Stimulated activated CD4-positive, alpha-beta T cell treated with anti-CD3 and anti-CD28 coated beads, TNF-alpha, amount 100 ng/mL, for 4 hours (primary cell): ENCODE results near the gene MT1H.
"Not testable (repeated sequence)": the region's sequence is repeated elsewhere in the genome, so short reads cannot be mapped to it uniquely, and the experiment has no call there.

ENCODE experiments used
- DNase-seq, 3 experiments: peaks; one replicate each; pipeline ENCODE4 v3.0.0-alpha.2; 2020; ENCODE audit warnings: low read depth in 3 of 3

The MT1H gene

DNA sequence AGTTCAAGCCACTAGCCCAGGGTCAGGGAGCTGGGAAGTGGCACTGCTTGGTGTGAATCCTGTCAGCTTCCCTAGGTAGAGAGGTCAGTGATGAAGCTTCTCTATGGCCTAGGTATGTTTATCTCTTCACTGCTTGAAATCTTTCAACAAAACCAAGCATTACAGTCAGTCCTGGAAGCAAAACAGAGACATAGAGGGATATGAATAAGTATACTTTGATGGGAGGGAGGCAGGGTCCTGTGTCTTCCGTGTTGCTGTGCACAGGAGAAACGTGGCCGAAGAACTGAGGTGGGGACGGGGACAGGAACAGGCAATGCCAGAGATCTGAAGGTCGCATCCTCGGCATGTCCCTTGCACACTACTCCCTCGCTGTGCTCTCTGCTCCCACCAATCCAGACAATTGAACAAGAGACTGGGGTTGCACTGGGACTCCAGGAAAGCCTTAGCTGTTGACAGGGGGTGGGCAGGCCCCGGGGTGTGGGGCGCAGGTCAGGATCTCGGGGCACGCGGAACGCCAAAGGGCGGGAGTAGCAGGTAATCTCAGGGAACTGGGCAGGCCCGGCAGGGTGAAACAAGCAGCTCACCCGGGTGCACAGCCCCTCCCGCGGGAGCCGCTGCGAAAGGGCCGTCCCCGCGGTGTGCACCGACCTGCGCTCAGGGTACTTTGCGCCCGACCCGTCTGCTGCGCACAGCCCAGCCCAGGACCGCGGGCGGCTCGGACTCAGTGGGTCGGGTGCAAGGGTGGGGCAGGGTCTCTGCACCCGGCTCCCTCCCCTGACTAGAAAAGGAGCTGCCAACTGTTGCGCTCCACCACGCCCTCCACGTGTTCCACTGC lies at the start of gene MT1H:
TSS of gene MT1H (plus strand) at position 810 of the 835 bp plus-strand sequence. CDS start 71 bp downstream, outside the sequence.
- no peak for DNase-seq

DNA sequence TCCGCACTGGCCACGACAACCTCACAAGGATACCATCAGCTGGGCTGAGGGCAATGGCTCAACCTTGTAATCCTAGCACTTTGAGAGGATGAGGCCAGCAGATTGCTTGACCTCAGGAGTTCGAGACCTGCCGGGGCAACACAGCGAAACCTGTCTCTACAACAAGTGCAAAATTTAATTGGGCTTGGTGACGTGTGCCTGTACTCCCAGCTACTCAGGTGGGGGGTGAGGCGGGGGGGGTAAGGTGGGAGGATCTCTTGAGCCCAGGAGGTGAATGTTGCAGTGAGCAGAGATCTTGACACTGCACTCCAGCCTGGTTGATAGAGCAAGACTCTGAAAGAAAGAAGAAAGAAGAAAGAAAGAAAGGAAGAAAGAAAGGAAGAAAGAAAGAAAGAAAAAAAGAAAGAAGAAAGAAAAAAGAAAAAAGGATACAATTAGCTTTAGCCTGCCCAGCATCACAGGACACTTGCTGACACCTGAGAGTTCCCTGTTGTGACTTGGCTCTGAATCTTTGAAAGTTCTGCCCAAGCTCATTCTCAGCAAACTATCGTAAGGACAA lies 49.2 kb upstream of the MT1H start:
- no peak for DNase-seq

- DNase-seq, result not testable (repeated sequence)
Observed at GRCh38 chr16:56621665-56622445, 47.8 kb upstream of the MT1H start.

- DNase-seq, result not testable (repeated sequence)
Observed at GRCh38 chr16:56623184-56623583, 46.4 kb upstream of the MT1H start.

DNA sequence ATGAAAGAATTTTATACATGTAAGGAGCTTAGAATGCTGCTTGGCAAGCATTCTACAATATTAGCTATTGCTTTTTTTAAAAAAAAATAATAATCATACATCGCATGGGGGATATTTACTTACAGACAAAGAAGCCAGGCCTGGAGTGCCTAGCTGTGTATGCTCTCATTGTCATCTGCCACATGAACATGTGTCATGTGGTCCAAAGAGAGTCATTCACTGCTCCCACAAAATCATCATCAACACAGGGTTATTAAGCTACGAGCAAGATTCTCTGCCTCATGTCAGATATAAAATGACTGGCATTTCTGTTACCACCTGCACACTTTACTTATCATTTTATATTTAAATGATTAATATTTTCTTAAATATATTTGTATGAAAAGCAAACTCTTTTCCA lies 46.0 kb upstream of the MT1H start:
- no peak for DNase-seq

DNA sequence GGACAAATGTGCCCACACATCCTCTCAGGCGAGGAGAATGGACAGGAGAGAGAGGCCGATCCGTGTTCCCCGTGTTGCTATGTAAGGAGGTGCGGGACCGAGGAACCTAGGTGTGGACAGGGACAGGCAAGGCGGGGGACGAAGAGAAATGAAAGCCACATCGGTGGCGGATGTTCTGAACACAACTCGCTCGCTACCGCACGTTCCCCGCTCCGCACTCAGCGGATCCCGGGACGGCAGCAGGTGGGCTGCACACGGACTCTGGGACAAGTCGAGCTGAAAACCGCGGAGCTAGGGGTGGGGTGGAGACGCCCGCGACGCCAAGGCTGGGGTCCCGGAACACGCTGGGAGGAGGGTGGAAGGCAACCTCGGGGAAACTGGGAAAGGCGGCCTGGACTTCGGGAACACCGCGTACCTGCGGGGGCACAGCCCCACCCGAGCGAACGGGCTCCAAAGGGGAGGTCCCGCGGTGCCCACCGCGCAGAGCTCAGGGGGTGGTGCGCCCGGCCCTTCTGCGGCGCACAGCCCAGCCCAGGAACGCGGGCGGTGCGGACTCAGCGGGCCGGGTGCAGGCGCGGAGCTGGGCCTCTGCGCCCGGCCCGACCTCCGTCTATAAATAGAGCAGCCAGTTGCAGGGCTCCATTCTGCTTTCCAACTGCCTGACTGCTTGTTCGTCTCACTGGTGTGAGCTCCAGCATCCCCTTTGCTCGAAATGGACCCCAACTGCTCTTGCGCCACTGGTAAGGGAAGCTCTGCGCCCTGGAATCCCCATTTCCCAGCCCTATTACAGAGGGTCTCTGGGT lies 44.3 kb upstream of the MT1H start, which contains the start of gene MT1E:
TSS of gene MT1E (plus strand) at position 642 of the 803 bp plus-strand sequence. CDS start at position 713, 71 bp downstream.
- no peak for DNase-seq

GRCh38 chr16:56625943-56626654 lies 43.5 kb upstream of the MT1H start:
- no peak for DNase-seq

GRCh38 chr16:56626685-56627084 lies 42.9 kb upstream of the MT1H start:
- DNase-seq, result no peak

DNA sequence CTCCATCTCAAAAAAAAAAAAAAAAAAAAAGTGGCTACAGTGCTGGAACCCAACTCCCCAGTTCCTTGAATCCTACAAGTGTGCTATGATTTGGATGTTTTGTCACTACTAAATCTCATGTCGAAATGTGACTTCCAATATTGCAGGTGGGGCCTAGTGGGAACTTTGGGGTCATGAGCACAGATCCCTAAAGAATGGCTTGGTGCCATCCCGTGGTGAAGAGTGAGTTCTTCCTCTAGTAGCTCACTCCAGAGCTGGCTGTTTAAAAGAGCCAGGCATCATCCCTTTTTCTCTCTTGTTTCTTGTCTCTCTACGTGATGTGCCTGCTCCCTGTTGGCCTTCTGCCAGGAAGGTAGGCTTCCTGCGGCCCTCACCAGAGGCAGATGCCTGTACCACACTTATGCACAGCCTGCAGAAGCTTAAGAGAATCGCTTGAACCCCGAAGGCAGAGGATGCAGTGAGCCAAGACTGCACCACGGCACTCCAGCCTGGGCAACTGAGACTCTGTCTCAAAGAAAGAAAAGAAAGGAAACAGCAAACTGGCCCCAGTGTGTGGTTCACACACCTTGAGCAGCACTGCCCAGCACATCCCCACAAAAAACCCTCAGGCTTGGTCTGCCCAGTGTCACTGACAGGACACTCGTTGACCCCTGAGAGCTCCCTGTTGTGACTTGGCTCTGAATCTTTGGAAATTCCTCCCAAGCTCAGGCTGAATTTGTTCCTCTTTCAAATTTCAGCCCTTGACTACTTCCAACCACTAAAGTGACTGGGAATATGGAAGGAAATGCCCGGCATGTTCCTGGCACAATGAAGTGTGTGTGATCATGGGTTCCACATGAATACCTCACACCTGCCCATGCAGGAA lies 40.9 kb upstream of the MT1H start:
- no peak for DNase-seq

DNA sequence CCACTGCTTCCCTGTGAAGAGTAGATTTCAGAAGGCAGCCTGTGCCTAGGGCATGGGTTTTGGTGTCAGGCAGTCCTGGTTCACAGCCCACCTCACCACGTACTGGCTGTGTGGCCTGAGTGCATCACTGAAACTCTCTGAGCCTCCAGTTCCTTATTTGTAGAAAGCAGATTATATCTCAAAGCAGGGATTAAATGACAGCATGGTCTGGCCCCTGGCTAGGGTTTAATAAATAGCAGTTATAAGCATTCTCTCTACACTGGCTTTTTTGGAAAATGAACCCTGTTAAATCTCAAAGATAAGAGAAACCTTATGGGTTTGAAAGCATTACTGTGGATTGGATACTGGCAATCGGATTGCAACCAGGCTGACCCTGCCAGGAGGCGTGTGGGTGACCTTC lies 40.1 kb upstream of the MT1H start:
- DNase-seq, result no peak

GRCh38 chr16:56630134-56630533 lies 39.5 kb upstream of the MT1H start:
- DNase-seq, result no peak

- DNase-seq, result no peak
Observed at GRCh38 chr16:56631197-56631596, 38.4 kb upstream of the MT1H start.

DNA sequence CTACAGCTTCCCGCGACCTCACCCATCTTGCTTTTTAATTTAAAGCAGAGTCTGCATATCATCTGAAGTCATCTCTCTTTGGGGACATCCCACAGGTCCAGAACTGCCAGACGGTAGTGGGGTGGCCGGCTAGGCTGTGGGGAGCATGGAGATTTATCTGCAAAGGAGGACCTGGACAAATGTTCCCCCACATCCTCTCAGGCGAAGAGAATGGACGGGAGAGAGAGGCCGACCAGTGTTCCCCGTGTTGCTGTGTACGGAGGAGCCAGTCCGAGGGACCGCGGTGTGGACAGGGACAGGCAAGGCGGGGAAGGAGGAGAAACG lies 37.8 kb upstream of the MT1H start:
- no peak for DNase-seq

- DNase-seq, result no peak
Observed at GRCh38 chr16:56632156-56632847, 37.3 kb upstream of the MT1H start, which contains the start of gene MT1M. Gene MT1M, plus strand, starts transcription at chr16:56632659. Its CDS starts 73 bp downstream, at chr16:56632732.

DNA sequence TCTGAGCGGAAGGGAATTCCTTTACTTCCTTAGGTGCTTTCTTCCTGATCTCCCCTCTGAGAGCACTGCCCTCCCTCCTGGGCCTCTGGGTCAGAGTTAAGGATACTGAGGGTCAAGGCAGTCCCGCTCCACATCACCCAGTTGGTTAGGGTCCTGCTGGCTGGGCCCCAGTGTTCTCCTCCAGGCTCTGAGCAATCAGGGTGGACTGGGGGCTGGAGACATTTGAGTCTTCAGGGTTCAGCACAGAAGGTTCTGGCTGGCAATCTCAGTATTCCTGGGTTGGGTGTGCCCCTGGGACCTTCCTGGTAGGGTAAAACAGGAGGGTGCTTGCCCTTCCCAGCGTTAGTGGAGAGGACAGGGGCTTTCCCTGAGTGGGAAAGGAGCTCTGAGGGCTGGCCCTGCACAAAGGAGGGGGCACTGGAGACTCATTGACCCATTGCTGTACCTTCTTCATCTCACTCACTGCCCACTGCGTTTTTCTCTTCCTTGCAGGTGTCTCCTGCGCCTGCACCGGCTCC lies 36.7 kb upstream of the MT1H start:
- DNase-seq, result no peak

GRCh38 chr16:56633535-56633934 lies 36.1 kb upstream of the MT1H start:
- no peak for DNase-seq

- no peak for DNase-seq
Observed at GRCh38 chr16:56634715-56635440, 34.7 kb upstream of the MT1H start.

GRCh38 chr16:56635441-56635967 lies 34.1 kb upstream of the MT1H start:
- no peak for DNase-seq
